GM12878 (cell line): ENCODE measurements around the gene SCG3.

Experiments
- POLR2A ChIP-seq: IDR thresholded peaks from 2 replicates; pipeline ENCODE4 v1.6.1; 2011; ENCODE audit warnings: low read depth, mild to moderate bottlenecking, low read length
- RB1 ChIP-seq: fragments of 450-650 bp; formaldehyde crosslinking; IDR thresholded peaks from 2 replicates; pipeline ENCODE4 v1.6.1; 2017; ENCODE audit warnings: mild to moderate bottlenecking, borderline replicate concordance
- RELA ChIP-seq: fragments of 450-650 bp; IDR thresholded peaks from 2 replicates; pipeline ENCODE4 v1.8.0; 2014; ENCODE audit warnings: borderline replicate concordance; ENCODE audit not compliant: partially characterized antibody
- REST ChIP-seq: IDR thresholded peaks from 2 replicates; pipeline ENCODE4 v1.6.1; 2012; ENCODE audit warnings: mild to moderate bottlenecking, low read depth, low read length
- TF ChIP-seq, protein P1 (sequence below): IDR thresholded peaks from 2 replicates; pipeline ENCODE4 v1.6.1; 2011; ENCODE audit warnings: low read depth, low read length, improper control_type of control experiment, borderline replicate concordance
- TF ChIP-seq, protein P2 (sequence below): fragments of 450-650 bp; IDR thresholded peaks from 2 replicates; pipeline ENCODE4 v1.6.1; 2017; ENCODE audit warnings: mild to moderate bottlenecking

DNA sequence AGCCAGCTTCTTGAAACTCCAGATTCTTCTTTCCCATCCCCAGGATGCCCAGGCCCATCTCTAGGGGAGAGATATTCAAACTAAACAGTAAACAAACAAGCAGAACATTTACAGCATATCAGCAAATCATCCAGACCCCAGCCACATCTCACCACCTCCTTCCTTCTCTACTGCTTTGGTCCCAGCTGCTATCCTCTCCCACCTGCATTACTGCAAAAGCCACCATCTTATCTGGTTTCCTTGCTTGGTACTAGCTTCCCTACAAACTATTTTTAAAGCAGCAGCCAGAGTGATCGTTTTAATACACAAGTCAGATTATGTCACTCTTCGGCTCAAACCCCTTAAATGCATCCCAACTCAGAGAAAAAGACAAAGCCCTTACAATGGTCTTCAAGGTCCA lies 51.3 kb downstream of the SCG3 start:
- TF ChIP-seq REST = no peak
- TF ChIP-seq POLR2A = no peak
- no peak for TF ChIP-seq RELA
- no peak for TF ChIP-seq RB1
- TF ChIP-seq, protein P1, sequence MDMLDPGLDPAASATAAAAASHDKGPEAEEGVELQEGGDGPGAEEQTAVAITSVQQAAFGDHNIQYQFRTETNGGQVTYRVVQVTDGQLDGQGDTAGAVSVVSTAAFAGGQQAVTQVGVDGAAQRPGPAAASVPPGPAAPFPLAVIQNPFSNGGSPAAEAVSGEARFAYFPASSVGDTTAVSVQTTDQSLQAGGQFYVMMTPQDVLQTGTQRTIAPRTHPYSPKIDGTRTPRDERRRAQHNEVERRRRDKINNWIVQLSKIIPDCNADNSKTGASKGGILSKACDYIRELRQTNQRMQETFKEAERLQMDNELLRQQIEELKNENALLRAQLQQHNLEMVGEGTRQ = no peak
- TF ChIP-seq, protein P2, sequence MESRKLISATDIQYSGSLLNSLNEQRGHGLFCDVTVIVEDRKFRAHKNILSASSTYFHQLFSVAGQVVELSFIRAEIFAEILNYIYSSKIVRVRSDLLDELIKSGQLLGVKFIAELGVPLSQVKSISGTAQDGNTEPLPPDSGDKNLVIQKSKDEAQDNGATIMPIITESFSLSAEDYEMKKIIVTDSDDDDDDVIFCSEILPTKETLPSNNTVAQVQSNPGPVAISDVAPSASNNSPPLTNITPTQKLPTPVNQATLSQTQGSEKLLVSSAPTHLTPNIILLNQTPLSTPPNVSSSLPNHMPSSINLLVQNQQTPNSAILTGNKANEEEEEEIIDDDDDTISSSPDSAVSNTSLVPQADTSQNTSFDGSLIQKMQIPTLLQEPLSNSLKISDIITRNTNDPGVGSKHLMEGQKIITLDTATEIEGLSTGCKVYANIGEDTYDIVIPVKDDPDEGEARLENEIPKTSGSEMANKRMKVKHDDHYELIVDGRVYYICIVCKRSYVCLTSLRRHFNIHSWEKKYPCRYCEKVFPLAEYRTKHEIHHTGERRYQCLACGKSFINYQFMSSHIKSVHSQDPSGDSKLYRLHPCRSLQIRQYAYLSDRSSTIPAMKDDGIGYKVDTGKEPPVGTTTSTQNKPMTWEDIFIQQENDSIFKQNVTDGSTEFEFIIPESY = no peak
